CD4-positive, alpha-beta T cell treated with Interleukin-1 beta for 1 hour (primary cell): ENCODE measurements around the gene LTBP1.

ENCODE experiments used
- DNase-seq, 2 donors: peaks; one replicate each; pipeline ENCODE4 v3.0.0-alpha.2; 2020 to 2022

LTBP1 gene

DNA sequence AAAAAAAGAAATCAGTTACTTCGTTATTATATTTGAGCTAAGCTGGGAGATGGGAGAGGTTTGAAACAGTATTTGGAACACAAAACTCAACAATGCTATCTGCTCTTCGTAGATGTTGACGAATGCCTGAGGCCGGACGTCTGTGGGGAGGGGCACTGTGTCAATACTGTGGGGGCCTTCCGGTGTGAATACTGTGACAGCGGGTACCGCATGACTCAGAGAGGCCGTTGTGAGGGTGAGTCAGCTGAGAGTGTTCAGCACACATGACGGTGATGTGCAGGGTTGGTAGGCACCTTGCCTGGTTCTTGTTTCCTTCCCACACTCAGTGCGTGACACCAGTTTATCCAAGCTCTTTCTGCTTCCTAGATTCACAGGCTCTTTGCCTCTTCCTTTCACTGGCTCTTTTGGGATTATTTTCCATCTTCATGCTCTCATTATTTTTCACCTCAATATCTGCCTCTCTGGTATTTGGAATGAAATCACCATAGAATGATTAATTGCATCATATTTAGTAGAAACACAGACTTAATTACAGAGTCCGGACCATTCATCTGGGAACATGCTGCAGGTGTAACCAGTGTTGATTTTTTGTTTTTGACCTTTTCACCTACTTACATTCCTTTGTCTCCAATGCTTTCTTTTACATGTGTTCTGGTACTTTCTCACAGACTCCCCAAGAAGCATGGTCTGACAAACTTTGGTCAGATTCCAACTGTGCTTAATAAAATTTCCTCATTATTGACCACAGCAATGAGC, 329.1 kb downstream of the LTBP1 start:
- peak; percentile 45 to 53 for DNase-seq

GRCh38 chr2:33277002-33277426, 330.3 kb downstream of the LTBP1 start:
- no peak for DNase-seq

- DNase-seq = no peak
These were observed 331.6 kb downstream of the LTBP1 start for GRCh38 chr2:33278245-33278943.

DNA sequence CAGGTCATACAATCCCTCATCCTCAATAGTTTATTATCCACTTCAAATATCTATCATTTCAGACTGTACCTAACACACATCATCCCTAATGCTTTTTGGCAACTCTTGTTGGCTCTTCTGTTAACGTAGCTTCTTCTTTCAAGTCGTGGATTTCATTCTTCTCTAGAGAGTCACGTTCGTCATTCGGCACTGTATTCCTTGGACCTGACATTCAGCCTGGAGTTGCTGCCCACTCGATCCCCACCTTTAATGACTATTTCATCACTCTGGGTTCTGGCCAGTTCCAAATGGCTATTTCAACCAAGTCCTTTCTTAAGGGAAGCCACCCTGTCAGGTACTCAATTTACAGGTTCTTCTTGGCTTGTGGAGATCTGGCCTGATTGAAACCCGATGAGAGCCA, 337.5 kb downstream of the LTBP1 start:
- DNase-seq = no peak

GRCh38 chr2:33287507-33288005, 340.8 kb downstream of the LTBP1 start:
- DNase-seq = no peak

DNA sequence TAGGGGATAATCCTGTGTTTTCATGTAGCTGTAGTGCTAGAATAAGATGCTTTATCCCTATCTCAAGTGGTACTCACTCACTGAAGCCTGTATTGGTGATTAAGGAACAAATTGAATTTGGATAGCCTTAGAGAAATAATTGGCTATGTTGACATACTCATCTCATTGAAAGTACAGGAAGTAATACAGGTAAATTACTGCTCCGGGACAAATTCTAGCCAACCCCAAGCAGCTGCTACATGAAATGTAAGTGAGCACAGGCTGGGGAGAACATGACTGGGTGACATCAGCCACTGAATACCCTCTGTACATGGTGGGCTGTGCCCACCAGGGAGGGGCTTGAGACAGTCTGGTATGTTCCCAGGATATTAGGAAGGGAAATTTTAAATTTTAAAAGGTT, 341.3 kb downstream of the LTBP1 start:
- DNase-seq = no peak

- no peak for DNase-seq
These were observed 343.2 kb downstream of the LTBP1 start for GRCh38 chr2:33289961-33290360.

DNA sequence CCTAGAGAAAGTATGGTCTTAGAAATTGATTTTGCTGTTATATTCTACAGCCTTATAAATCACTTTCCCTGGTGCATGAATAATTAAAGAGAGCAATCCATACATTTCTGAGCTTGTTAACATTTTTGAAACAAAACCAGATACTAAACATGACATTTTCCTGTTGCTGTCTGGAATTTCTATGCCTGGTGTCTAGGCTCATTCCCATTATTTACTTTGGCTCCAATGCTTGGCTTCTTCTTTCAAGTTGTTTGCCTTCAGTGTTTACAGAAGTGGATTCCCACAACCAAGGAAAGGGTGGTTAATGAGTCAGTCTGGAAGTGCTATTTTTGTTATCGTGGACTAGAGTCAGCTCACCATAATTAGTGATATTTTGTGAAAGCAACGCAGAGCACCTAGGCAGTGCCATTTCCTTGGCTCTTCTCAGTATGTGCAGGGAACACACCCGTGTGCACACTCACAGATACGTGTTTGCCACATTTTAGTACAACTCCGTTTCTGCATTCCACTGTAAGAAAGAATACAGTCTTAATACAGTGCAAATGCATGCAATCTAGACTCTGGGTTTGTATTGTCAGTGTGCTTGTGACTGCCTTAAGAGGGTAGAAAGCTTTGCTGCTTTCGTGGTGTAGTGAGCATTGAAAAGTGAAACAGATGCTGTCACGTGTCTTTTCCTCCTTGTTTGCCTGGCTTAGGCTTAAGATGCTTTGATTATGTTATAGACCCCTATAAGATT, 344.7 kb downstream of the LTBP1 start:
- no peak for DNase-seq

GRCh38 chr2:33292063-33292462, 345.3 kb downstream of the LTBP1 start:
- no peak for DNase-seq

GRCh38 chr2:33292981-33293595, 346.3 kb downstream of the LTBP1 start:
- DNase-seq = no peak

- DNase-seq = no peak
These were observed 351.5 kb downstream of the LTBP1 start for GRCh38 chr2:33298233-33298632.

- no peak for DNase-seq
These were observed 354.6 kb downstream of the LTBP1 start for GRCh38 chr2:33301355-33301754.

- no peak for DNase-seq
These were observed 355.6 kb downstream of the LTBP1 start for GRCh38 chr2:33302348-33302747.

DNA sequence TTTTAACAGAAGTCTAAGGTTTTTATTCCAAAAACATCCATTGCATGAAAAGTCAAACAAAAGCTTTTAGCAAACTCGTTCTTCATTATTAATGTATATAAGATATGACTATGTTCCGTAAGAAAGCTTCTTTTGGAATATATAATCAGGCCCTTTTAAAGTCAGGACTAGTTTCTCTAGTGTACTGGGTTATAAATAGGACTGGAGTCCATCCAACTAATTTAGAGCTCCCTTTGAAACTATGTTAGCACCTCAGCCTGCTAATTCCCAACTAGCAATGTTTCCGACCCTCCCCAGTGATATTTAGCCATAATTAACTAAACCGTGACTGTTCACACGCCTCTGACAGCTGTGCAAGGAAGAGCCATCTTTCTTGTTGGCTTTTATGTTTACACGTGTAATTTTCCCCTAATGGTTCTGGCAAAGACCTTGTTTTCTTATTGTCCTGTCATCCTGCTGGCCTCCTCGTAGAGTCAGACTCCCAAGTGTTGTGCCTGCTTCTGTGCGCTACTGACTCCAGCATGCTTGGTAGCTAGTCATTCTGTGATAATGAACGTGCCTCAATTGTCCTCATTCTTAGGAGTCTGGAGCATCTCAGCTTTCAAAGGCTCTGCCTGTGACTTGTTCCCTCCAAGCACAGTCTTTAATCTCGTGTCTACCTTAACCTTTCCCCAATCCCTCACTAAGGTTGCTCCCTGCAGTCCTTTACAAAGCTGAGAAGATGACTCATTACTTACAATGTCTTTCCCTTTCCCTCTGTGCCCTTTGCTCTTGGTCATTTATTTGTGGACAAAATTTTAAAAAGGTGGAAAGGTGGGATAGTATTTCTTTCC, 357.5 kb downstream of the LTBP1 start:
- no peak for DNase-seq

DNA sequence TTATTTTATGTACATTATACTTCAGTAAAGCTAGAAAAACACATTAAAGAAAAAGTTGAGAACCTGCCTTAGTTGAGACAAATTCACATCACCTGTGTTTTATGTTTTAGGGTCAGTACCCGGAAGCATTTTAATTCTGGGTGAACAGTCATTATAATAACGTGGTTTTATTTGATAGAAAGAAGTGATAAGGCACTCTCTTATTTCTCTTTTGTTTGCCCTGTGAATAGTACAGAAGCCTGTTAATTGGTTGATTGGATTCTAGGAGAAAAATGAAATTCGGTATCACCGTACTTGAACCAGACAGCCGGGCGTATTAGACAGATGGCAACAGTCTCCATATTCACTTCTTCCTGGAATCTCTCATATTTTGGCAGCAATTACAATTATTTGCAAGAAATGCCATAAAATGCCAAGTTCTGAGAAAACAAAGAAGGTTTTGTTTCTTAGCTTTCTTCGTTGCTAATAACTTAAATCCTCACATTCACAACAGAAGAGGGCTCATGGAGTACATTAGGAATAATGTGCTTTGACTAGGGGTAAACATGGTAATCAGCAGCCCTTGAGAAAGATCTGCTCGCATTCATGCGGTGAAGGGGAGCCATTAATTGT, 361.0 kb downstream of the LTBP1 start:
- no peak for DNase-seq

GRCh38 chr2:33312355-33312754, 365.6 kb downstream of the LTBP1 start:
- DNase-seq = no peak

- DNase-seq = no peak
These were observed 366.3 kb downstream of the LTBP1 start for GRCh38 chr2:33313039-33313438.

DNA sequence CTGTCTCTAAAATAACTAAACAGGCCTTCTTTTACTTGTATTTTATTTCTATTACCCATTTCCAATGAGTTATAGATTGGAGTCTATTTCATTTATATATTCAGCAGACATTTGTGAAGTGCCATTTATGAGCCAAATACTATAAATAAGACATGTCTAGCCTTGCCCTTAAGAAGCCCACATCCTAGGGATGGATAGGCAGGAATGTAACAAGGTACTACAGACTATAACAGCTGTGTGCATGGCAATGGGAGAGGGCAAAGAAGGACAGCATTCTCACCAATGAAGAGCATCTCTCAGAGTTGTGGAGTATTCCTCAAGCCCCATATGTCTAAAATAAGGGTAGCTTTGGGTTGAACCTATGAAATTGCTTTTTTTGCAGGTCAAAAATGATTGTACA, 367.8 kb downstream of the LTBP1 start:
- no peak for DNase-seq

DNA sequence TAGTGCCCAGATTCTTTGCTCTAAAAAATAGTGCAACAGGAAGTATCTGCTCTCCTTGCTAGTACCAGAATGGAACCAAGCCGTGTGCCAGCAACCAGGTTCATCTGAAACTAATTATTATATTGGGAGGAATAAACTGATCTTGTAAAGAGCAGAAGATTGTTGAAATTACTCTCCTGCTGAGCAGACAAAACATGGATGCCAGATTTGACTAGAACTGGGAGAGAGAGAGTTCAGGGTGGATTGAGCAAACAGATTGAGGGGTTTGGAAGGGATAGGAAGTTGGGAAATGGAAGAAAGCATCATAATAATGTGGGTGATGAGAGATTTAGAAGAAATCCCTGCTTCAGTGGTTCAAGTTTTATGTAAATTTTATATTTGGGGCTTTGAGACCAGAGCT, 369.6 kb downstream of the LTBP1 start:
- DNase-seq = no peak

DNA sequence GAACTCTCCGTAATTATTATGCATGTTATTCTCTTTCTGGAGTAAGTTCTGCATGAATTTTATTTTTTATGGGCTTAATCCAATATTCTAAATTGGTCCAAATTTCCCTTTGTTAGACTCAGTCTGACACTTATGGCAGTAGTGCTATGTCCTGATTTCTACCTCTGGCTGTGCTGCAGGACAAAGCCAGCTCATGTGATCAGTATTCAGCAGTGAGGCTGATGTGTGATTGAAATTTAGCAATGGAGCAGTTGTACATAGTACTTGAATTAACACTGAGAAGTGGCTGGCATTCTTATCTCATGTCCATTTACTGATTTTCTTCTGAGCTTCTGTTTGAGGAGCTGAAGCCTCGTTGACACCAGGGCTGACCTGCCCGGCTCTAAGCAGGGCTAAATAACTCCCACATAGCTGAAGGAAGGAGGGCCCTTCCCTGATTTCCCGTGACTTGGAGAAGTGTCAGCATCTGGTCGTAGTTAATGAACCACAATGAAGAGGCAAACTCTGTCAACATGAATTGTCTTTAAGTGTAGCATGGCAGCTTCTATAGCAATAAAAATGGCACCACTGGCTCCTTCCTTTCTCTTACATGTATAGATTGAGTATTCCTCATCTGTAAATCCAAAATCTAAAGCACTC, 370.7 kb downstream of the LTBP1 start:
- DNase-seq = no peak

GRCh38 chr2:33318456-33318855, 371.7 kb downstream of the LTBP1 start:
- no peak for DNase-seq
